Measurements from ENCODE around the gene MRTO4.

DNA sequence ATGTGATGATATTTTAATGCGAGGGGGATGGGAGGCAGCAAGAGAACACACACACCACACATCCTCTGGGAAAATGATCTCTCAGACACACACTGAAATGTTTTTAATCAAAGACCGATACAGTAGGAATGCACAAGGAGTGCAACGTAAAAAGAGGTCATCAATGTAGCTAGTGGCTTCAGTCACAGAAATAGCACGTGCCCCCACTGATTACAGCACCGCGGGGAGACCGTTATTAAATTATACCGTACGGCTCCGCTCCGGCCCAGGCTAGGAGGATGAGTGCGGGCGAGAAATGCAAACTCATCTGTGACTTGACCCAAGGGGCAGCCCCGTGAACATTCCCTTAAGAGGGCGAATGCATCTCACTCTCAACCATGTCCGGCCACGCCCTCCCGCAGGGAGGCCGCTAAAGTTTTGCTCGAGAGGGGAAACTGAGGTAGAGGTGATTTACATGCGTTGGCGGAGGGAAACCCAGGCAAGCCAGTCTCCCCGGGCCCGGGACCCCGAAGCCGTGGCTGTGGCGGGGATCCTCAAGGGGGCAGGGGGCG is 42.1 kb upstream of the MRTO4 start:
- TF ChIP-seq, protein P1, sequence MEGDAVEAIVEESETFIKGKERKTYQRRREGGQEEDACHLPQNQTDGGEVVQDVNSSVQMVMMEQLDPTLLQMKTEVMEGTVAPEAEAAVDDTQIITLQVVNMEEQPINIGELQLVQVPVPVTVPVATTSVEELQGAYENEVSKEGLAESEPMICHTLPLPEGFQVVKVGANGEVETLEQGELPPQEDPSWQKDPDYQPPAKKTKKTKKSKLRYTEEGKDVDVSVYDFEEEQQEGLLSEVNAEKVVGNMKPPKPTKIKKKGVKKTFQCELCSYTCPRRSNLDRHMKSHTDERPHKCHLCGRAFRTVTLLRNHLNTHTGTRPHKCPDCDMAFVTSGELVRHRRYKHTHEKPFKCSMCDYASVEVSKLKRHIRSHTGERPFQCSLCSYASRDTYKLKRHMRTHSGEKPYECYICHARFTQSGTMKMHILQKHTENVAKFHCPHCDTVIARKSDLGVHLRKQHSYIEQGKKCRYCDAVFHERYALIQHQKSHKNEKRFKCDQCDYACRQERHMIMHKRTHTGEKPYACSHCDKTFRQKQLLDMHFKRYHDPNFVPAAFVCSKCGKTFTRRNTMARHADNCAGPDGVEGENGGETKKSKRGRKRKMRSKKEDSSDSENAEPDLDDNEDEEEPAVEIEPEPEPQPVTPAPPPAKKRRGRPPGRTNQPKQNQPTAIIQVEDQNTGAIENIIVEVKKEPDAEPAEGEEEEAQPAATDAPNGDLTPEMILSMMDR (IDR thresholded peaks at IDR 0.05), result no peak
- TF ChIP-seq POLR2A (IDR thresholded peaks at IDR 0.05), result no peak
